HG03108 (cell line): ENCODE results near the gene ZNF566.
"Not testable (repeated sequence)": the region's sequence is repeated elsewhere in the genome, so short reads cannot be mapped to it uniquely, and the experiment has no call there.

Source experiments
- ATAC-seq: cut with Tn5 transposase; IDR thresholded peaks from one replicate; pipeline ENCODE4 v1.9.1; 2021; ENCODE audit warnings: moderate library complexity; ENCODE audit not compliant: unreplicated experiment

Gene ZNF566

DNA sequence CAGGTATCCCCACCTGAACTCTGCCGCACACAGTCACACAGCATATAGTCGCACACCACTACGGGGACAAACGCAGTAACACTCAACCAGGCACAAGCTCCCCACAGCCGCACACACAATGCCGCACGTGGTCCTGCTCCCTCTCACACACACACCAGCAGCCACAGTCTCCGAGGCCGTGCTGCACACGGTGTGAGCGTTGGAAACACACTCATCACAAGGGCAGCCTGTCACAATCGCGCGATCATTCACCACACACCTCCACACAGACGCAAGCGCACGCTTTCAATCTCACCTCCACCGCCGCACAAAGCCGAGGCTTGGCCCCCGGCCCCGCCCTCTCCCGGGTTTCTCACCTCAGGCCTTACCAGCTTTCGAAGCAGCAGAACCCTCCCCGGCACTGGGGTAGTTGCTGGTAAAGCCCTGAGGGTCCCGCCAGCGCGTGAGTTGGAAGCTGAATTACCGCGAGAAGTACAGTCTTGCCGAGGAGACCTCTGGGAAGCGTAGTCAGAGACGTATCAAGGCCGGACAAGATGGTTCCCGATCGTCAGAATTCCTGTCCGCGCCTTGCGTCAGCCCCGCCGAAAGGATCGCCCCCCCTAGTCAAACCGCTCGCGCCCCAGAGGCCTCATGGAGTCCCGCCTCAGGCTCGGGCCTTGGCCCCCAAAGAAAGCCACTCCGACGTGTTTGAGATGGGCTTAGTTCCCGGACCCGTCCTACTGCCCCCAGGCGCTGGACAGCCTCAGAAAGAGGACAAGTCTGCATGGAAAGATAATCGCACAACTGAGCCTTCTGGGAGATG, at the start of gene ZNF566:
TSS of gene ZNF566 (minus strand) at position 444 of the 802 bp plus-strand sequence. CDS start 13,004 bp downstream, outside the sequence.
- peak; percentile 84 for ATAC-seq

- ATAC-seq = no peak
Observed at GRCh38 chr19:36528921-36529518, 39.7 kb upstream of the ZNF566 start.

DNA sequence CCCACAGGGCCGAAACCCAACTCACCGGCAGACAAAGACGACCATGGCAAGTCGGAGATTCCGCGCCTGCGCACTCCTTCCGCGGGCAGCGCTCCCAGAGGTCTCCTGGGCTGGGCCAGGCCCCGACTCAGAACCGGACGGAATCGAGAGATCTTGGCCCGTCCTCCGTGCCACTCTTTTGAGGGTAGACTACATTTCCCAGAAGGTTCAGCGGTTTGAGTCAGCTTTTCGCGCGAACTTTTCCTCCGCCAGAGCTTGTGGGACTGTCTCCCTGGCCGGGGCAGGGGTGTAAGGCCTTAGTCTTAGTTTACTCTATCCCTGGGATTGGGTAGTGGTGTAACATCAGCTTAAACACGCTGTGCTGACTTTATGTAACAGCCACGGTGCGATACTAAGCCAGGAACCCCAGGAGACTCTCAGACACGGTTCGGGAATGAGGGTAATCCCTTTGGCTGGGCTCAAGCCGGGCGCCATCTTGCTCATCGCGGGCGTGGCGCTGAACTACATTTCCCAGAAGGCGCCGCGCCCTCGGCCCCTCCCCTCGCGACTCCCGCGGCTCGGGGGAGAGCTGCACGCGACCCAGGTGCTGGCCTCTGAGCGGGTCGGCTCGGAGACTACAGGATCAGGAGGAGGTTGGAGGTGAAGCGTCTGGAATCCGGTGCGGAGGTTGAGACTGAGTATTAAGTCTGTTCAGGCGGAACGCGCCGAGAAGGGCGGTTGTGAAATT, 39.0 kb upstream of the ZNF566 start, which contains the start of gene ZNF260:
TSS of gene ZNF260 (minus strand) at position 78 of the 727 bp plus-strand sequence. CDS start 13,033 bp downstream, outside the sequence.
- ATAC-seq = peak; percentile 85

GRCh38 chr19:36527873-36528193, 38.5 kb upstream of the ZNF566 start:
- no peak for ATAC-seq

DNA sequence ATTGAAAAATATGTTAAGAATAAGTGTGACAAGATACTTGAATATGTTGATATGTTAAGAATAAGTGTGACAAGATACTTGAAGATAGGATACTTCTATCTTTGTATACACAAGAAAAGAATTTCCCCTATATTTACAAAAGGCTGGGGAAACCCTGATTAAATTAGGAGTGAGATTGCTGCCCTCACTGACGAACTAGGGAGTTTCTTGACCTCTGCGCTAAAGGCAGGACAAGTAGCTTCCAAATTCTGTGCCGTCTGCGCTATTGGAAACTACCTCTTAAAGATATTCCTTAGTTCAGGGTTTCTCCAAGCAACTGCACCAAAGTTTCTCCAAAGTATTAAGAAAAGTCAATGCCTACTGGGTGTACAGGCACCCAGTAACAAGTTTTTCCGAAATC, 38.0 kb upstream of the ZNF566 start:
- ATAC-seq = no peak

GRCh38 chr19:36526581-36526980, 37.2 kb upstream of the ZNF566 start:
- ATAC-seq = no peak

- ATAC-seq = no peak
Observed at GRCh38 chr19:36524617-36525016, 35.3 kb upstream of the ZNF566 start.

- ATAC-seq = no peak
Observed at GRCh38 chr19:36514012-36514612, 24.8 kb upstream of the ZNF566 start.

DNA sequence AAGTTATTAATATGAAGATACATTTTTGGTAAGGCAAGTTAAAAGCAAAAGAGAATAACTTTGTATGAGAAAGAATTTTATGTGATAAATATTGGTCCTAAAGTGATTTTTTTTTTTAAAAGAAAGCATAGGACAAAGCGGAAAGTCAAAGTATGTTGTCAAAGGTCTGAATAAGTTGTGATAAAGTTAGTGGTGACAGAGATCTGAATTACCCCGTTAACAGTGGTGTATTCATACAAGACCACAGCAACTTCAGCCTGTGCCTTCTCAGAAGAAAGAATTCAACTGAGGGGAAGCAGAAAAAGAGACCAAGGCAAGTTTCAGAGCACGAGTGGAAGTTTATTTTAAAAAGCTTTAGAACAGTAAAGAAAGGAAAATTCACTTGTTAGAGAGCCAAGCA, 19.0 kb upstream of the ZNF566 start:
- no peak for ATAC-seq

GRCh38 chr19:36501973-36502372, 12.6 kb upstream of the ZNF566 start:
- no peak for ATAC-seq

GRCh38 chr19:36497001-36497400, 7.6 kb upstream of the ZNF566 start:
- ATAC-seq = no peak

DNA sequence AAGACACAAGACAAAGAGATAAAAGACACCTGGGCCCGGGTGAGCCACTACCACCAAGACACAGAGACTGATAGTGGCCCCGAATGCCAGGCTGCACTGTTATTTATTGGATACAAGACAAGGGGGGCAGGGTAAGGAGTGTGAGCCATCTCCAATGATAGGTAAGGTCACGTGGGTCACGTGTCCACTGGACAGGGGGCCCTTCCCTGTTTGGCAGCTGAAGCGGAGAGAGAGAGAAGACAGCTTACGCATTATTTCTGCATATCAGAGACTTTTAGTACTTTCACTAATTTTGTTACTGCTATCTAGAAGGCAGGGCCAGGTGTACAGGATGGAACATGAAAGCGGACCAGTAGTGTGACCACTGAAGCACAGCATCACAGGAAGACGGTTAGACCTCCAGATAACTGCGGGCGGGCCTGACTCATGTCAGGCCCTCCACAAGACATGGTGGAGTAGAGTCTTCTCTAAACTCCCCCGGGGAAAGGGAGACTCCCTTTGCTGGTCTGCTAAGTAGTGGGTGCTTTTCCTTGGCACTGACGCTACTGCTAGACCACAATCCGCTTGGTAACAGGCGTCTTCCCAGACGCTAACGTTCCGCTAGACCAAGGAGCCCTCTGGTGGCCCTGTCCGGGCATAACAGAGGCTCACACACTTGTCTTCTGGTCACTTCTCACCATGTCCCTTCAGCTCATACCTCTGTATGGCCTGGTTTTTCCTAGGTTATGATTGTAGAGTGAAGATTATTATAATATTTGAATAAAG, 3.5 kb upstream of the ZNF566 start:
- ATAC-seq = not testable (repeated sequence)

GRCh38 chr19:36490846-36491245, 1.5 kb upstream of the ZNF566 start:
- ATAC-seq = not testable (repeated sequence)

GRCh38 chr19:36489920-36490415, 607 bp upstream of the ZNF566 start:
- ATAC-seq = peak; percentile 47

DNA sequence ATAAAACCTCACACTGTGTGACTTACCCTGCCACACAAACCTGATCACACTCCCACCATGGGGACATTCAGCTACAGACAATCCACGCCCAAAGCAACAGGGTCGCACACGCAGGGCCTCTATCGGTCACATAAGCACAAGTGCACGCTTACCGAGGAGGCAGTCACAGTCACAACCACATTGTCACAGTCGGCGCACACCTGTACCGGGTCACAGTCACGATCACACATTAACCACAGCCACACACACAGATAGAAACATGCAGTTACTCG, 579 bp downstream of the ZNF566 start:
- ATAC-seq = peak; percentile 7

DNA sequence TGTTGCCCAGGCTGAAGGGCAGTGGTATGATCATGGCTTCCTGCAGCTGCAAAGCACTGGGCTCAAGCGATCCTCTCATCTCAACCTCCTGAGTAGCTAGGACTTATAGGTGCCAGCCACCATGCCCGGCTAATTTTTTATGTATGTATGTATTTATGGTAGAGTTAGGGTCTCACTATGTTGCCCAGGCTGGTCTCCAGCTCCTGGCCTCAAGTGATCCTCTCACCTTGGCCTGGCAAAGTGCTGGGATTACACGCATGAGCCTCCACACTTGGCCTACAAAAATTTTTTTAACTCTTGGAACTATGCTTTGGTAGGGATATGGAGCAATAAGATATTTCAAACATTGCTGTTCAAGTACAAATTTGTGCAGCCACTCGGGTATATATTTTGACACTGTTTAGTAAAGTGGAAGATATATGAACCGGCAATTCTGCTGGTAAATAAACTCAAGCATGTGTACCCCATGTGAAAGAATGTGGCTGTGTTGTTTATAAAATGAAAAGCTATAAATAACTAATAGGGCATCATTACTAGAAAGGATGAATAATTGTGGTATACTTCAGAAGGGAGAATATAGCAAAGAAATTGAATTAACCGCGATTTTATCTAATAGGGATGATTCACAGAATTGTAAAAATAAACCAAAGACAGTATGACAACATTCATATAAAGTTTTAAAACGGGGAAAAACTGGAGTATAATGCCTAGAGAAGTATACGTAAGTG, 1.1 kb downstream of the ZNF566 start:
- ATAC-seq = no peak

DNA sequence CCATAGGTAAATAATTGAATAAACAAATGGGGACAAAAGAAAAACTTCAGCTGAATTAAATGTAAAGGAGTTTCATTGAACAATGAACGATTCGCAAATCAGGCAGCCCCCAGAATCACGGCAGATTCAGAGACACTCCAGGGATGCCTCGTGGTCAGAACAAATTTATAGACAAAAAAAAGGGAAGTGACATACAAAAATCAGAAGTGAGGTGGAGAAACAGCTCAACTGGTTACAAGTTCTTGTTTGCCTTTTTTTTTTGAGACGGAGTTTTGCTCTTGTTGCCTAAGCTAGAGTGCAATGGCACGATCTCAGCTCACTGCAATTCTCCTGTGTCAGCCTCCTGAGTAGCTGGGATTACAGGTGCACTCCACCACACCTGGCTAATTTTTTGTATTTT, 5.7 kb downstream of the ZNF566 start:
- no peak for ATAC-seq

DNA sequence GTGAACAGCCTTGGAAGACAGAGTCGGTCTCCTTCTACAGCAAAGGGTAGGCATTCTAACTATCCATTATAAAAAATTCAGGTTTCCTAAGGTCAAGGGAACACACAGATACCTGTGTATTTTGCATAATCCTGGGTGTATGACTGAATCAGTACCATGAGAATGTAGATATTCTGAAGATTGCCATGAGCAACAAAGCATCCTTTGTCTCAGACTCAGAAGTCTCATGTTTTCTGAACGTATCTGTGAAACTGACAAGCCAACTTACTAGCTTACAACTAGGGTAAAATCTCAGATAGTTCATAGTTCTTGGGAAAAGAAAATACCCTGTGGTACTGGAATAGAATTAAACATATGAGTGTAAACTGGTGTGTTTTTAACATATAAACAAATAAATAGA, 6.5 kb downstream of the ZNF566 start:
- ATAC-seq = no peak

GRCh38 chr19:36460046-36460445, 29.3 kb downstream of the ZNF566 start:
- no peak for ATAC-seq

DNA sequence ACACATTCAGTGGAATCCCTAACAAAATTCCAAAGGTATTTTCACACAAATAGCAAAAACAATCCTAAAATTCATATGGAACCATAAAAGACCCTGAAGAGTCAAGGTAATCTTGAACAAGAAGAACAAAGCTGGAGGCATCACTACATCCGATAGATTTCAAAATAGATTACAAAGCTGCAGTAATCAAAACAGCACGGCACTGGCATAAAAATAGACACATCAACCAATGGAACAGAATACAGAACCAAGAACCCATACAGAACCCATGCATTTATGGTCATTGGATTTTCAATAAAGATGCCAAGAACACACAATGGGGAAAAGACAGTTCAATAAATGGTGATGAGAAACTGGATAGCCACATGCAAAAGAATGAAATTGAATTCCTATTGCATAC, 32.5 kb downstream of the ZNF566 start:
- no peak for ATAC-seq
